GM10266 (cell line): Measurements from ENCODE around the gene ZNF728.
"Not testable (repeated sequence)": the region's sequence is repeated elsewhere in the genome, so short reads cannot be mapped to it uniquely, and the experiment has no call there.

Experiments used
- DNase-seq: peaks from one replicate; pipeline ENCODE4 v3.0.0; 2012; ENCODE audit errors: extremely low spot score
- TF ChIP-seq, protein P1 (sequence below): IDR thresholded peaks from 2 replicates; pipeline ENCODE4 v1.5.1; 2012; ENCODE audit warnings: mild to moderate bottlenecking, low read depth; ENCODE audit not compliant: control insufficient read depth, insufficient read depth; ENCODE audit errors: missing control alignments

ZNF728 gene

GRCh38 chr19:22945560-22945959 is 57.4 kb downstream of the ZNF728 start:
- no peak for DNase-seq
- TF ChIP-seq, protein P1, sequence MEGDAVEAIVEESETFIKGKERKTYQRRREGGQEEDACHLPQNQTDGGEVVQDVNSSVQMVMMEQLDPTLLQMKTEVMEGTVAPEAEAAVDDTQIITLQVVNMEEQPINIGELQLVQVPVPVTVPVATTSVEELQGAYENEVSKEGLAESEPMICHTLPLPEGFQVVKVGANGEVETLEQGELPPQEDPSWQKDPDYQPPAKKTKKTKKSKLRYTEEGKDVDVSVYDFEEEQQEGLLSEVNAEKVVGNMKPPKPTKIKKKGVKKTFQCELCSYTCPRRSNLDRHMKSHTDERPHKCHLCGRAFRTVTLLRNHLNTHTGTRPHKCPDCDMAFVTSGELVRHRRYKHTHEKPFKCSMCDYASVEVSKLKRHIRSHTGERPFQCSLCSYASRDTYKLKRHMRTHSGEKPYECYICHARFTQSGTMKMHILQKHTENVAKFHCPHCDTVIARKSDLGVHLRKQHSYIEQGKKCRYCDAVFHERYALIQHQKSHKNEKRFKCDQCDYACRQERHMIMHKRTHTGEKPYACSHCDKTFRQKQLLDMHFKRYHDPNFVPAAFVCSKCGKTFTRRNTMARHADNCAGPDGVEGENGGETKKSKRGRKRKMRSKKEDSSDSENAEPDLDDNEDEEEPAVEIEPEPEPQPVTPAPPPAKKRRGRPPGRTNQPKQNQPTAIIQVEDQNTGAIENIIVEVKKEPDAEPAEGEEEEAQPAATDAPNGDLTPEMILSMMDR: no peak

GRCh38 chr19:22935151-22935550 is 67.8 kb downstream of the ZNF728 start:
- DNase-seq: no peak
- TF ChIP-seq, protein P1: no peak

DNA sequence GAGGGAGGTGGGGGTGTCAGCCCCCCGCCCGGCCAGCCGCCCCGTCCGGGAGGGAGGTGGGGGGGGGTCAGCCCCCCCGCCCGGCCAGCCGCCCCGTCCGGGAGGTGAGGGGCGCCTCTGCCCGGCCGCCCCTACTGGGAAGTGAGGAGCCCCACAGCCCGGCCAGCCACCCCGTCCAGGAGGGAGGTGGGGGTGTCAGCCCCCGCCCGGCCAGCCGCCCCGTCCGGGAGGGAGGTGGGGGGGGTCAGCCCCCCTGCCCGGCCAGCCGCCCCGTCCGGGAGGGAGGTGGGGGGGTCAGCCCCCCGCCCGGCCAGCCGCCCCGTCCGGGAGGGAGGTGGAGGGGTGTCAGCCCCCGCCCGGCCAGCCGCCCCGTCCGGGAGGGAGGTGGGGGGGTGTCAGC is 75.4 kb downstream of the ZNF728 start:
- DNase-seq: not testable (repeated sequence)

DNA sequence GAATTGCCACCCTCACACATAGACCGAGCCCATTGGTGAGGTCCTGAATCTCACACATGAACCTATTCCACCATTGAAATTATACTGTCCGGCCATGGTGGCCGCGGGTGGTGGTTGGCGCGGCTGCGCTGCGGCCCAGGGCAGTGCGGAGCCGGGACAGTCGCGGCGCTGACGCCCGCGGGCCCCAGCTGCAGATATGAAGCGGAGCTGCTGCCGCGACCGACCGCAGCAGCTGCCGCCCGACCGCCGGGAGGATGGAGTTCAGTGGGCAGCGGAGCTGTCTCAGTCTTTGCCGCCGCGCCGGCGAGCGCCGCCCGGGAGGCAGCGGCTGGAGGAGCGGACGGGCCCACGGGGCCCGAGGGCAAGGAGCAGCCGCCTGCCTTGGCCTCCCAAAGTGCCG is 77.8 kb downstream of the ZNF728 start:
- not testable (repeated sequence) for DNase-seq
